Lung microvascular endothelial cell (primary cell): ENCODE measurements around the gene ANKAR. TPM values are rescaled to one million over a fixed set of nuclear protein-coding genes. Genes with fewer than 3 reads are reported as not detected.
"Not testable (repeated sequence)": the region's sequence is repeated elsewhere in the genome, so short reads cannot be mapped to it uniquely, and the experiment has no call there.

ENCODE experiments used
- DNase-seq, 2 donors: peaks; one replicate each; pipeline versions ENCODE4 v3.0.0 to v3.0.0-alpha.2; 2010; ENCODE audit warnings: low read depth in 2 of 2
- total RNA-seq: library from RNA; depleted of rRNA; stranded (reverse); fragments of >200 nt; gene quantifications from 2 replicates; pipeline ENCODE4 v1.2.1, GENCODE V29; 2014

ANKAR gene
- total RNA-seq, 1 donor from 2014 or later, result 9.1 TPM

DNA sequence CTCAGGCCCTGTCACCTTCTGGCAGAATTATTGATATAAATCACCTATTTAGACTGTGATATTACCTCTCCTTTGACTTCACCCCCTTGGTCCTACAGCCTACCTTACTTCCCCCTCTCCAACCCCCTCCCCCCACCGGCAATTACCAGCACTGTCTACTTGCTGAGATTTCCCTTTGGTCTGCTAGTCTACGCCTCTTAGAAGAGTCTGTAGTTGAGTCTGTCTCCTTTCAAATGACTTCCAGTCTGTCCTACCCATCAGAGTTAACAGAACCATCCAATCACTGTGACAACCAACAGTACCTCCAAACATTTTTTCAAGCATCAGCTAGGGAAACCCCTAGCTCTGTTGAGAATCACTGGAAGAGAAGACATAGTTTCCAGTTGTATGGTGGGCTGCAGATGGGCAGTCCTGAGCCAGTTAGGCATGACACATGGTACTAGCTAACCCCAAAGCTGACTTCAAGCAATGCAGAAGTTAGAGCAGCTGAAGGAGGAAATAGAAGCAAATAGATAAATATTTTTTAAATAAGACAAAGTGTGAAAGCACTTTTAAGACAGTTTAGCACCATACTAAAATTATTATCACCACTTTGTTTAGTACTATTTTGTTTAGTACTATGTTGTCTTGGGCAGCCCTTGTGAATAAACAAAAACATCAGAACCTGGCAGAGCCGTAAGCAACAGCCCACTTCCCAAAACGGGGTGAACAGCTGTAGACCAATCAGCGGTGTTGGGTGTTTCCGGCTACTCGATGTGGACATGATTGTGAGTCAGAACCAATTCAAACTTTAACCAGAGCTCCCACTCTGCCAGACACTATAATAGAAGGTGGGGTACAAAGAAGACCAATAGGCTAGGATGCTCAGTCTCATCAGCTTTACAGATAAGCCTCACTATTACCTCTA, 15.9 kb upstream of the ANKAR start:
- no peak for DNase-seq

DNA sequence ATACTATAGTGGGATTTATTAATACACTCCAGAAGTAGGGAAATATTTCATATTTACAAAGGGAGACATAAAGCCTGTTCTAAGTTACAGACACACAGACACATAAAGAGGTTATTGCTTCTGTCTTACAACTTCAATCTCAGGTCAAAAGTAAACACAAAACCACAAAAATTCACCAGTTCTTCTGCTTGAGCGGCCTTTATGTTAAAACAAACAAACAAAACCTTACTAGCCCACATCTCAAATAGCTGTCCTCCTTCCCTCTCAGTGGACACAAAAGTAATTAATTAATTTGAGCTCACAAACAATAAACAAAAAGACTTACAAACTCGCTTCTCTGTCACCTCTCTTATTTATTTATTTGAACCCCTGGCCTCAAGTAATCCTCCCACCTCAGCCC, 14.7 kb upstream of the ANKAR start:
- no peak for DNase-seq

DNA sequence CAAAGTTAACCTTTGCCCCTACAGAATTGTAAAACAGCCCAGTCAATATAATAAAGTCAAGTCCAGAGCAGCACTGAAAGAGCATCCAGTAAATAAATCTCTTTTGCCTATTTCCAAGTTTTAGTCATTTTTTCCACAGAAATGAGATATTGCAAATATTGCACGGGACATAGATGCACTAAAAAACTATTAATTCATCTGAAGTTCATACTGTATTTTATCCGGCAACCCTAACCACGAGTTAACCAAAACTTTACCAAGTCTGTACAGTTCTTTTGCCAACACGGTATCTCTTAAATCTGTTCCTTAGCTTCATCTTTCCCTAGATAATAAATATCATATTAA, 13.7 kb upstream of the ANKAR start:
- no peak for DNase-seq

DNA sequence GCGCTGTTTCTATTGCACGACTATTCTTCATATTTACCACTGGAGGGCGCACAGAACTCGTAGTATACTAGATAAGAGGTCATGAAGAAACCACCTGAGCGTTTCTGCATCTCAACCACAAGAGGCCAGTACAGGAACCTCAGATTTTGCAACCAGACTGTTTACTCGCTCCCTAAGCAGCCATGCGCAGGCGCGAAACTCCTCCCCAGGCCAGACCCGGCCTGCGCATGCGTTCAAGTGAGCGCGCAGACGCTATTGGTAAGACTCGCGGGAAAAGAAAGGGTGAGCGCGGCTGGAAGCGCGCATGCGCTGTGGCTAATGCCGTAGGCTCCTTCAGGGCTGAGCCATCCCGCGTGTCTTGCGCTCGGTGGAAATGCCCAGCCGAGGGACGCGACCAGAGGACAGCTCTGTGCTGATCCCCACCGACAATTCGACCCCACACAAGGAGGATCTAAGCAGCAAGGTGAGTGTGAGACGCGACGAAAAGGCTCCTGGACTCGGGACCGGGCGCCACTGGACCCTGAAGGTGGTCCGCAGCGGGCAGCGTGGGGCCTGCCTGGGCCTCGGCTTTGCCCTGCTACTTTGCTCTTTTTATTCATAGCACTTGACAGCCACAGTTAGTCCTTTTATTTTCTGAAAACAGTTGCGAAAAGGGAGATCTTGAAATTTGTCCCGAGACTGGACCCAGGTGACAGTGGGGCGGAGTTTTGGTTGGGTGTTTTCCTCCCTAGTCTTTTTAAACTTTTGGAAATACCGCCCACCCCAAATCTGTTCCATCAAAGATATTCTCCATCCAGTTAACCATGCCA, 13.1 kb upstream of the ANKAR start, which contains the start of gene ASNSD1:
Gene ASNSD1 (plus strand): TSS at position 312 of the 809 bp plus-strand sequence. CDS start 4,674 bp downstream, outside the sequence.
- peak; percentile 100 for DNase-seq

DNA sequence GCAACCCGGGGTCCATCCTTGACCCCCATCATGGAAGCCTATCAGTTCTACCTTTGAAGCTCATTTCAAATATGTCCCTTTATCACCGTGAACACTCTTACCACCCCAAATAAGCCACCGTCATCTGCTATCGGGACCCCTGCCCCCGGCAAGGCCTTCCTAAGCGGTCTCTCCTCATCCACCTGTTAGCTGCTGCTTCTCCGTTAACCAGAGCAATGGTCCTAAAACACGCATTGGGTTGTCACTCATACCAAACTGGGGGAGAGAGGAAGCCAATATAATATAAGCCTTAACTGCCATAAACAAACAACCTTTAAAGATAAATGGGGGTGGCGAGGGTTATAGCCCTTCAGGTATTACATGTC, 12.5 kb upstream of the ANKAR start:
- peak; percentile 12 to 30 for DNase-seq

DNA sequence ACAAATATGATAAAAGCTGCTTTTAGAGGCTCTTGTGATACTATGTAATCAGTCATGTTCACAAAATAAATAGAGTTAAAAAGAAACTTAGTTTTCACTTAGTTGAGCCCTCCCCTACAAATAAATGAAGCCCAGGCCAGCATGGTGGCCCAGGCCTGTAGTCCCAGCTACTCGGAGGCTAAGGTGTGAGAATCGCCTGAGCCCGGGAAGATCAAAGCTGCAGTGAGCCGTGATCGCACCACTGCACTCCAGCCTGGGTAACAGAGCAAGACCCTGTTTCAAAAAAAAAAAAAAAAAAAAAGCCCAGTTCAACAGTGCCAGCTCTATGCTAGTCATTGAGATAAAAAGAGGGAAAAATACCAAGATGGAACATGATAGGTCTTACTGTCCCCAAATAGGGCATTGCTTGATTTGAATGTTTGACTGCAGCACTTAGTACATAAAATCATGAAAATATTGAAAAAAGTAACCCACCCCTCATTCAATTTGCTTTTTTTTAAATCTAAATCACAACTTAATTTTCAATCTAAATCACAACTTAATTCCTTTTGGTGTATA, 11.7 kb upstream of the ANKAR start:
- no peak for DNase-seq

DNA sequence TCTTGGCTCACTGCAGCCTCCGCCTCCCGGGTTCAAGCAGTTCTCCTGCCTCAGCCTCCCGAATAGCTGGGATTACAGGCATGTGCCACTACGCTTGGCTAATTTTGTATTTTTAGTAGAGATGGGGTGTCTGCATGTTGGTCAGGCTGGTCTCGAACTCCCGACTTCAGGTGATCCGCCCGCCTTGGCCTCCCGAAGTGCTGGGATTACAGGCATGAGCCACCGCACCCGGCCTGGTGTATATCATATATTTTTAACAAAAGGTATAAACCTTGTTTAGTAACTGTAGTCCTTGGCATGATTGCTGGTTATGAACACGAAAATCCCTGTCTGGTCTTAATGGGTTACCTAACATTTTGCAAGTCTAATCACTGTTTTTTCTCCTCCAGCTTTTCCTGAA, 11.2 kb upstream of the ANKAR start:
- DNase-seq, result not testable (repeated sequence)

DNA sequence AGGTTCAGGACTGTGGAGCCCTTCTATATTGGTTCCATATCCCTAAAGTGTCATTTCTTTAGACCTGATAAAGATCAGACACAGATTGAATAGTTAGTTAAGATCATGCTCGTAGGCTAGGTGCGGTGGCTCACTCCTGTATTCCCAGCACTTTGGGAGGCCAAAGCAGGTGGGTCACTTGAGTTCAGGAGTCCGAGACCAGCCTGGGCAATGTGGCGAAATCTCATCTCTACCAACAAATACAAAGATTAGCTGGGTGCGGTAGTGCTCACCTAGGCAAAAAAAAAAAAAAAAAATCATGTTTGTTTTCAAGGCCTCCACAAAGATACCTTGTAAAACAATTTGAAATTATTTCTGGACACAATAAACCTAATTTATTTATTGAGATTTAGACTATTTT, 4.6 kb upstream of the ANKAR start:
- no peak for DNase-seq

DNA sequence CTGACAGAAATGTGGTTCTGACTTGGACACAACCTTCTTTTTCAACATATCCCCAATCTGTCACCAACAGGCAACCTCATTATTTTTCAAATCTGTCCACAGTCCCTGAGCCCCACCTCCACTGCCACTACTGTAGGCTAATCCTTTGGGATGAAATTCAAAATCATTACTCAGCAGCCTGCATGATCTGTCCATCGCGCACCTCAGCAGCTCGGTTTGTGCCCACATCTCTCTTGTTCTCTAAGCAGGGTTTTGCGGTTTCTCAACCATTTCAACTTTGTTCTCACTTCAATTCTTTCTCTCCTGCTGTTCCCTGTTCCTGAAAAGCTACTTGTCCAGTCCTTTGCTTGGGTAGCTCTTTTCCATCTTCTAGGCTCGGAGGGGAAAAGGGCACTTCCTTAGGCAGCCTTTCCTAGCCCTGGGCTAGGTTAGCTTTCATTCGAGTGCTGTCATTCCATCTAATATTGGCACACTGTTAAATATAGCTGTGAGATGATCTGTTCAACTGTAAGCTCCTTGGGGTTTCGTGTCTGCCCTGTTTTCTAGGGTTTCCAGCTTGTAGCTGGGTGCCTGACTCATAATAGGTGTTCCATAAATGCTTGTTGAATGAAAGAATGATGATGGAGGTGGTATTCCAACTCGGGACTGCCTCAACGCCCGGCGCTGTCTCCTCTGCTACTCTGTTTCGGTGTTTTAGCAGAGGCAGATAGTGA, 653 bp upstream of the ANKAR start:
- DNase-seq, result peak in 1 of 2 donors; percentile 8

DNA sequence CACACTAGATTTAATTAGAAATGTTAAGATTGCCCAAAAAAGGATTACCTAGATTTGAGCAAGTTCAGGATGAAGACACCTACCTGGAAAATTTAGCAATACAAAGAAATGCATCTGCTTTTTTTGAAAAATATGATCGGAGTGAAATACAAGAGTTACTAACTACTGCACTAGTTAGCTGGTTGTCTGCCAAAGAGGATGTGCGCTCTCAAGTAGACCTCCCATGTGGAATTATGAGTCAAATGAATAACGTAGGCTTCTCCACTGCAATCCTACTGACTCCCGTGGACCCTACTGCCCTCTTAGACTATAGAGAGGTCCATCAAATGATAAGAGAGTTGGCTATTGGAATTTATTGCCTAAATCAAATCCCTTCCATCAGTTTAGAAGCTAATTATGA, 2.0 kb downstream of the ANKAR start:
- peak in 1 of 2 donors; percentile 7 for DNase-seq

DNA sequence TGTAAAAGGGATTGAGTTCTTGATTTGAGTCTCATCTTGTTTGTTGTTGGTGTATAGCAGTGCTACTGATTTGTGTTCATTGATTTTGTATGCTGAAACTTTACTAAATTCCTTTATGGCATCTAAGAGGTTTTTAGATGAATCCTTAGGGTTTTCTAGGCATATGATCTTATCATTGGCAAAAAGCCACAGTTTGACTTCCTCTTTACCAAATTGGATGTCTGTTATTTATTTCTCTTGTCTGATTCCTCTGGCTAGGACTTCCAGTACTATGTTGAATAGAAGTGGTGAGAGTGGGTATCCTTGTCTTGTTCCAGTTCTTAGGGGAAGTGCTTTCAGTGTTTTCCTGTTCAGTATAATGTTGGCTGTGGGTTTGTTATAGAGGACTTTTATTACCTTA, 4.8 kb downstream of the ANKAR start:
- peak; percentile 27 to 55 for DNase-seq

DNA sequence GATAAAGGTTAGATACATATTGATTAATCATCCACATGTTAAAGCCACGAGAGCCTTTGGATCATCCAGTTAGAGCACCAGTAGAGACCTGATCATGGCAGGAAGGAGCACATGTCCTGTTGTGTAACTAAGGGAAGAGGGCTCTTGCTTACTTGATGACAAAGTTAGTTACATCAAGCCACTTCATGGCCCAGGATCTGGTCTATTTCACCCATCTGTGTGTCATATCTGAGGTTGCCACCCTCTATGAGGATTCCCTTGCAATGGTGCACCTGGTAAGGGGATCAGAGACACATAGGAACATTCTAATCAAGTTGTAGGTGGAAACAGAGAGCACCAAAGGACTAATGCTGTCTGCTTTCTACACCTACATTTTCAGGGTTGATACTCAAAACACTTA, 6.7 kb downstream of the ANKAR start:
- no peak for DNase-seq

DNA sequence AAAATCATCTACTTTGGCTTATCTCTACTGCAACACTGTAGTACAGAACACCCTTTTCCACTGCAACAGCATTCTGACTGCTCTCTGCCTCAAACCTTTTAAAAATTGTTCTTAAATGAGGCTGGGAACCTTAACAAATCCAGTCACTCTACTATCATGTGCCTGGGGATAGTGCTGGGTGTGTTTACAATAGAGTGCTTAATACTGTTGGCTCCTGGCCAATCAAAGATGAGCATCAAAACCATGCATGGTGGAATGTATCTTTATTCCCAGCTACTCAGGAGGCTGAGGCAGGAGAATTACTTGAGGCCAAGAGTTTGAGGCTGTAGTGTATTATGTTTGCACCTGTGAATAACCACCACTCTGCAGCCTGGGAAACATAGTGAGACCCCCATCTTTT, 7.4 kb downstream of the ANKAR start:
- DNase-seq, result peak in 1 of 2 donors; percentile 41

DNA sequence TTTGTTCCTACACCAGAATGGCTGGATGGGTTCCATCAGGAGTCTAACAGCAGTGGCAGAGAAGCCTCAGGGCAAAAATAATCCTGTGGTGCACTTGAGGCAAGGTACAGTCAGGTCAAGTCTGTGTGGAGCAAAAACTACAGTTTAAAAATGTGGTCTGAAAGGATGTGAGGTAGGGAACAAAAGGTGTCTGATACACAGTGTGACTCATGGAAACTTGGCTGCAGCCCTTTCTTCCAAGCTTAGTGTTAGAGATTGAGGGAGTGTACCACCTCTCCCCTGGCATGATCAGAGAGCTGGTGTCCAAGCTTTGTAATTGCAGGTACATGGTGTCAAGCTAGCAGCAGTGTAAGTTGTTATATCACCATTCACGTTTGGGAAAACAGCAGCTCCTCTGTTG, 8.9 kb downstream of the ANKAR start:
- DNase-seq, result peak in 1 of 2 donors; percentile 6

DNA sequence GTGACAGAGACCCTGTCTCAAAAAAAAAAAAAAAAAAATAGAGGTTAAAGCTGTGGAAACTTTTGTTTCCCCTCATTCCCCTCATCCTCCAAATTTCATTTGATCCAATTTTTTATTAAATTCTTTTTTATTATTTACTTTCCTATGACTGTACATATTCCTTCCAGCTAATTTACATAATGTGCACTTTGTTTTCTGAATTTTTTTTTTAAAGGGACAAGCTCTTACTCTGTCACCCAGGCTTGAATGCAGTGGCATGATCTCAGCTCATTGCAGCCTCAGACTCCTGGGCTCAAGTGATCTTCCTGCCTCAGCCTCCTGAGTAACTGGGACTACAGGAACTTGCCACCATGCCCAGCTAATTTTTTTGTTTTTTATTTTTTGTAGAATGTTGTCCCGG, 10.3 kb downstream of the ANKAR start:
- DNase-seq, result no peak

DNA sequence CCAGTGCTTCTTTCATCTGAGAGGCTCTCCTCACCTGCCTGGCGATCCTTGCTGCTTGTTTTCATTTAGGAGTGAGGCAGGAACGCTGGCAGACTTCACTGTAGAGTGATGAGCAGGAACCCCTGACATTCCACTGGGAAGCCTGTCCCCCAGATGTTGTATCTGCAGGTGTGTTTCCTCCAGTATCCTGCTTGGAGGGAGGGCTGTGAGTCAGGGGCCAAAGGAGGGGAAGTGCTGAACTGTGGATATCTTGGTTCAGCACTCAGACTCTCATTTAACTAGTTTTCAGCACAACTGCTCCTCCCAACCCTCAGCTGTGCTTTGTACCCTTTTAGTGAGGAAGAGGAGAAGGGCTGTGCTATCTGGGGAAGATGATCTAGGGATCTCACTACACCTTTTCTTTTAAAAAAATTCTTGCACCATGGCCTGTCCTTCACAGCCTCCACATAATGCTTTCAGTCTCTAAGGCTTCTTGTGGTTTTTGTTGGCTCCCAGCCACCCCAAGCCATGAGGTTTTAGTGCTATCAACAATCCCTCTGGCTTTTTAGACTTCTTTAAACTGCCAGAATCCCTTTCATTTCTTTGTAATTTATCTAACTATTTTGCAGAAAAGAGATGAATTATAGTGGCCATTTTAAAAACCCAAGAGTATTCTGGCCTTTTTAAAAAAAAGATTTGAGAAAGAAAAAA, 11.2 kb downstream of the ANKAR start:
- DNase-seq, result peak in 1 of 2 donors; percentile 53

DNA sequence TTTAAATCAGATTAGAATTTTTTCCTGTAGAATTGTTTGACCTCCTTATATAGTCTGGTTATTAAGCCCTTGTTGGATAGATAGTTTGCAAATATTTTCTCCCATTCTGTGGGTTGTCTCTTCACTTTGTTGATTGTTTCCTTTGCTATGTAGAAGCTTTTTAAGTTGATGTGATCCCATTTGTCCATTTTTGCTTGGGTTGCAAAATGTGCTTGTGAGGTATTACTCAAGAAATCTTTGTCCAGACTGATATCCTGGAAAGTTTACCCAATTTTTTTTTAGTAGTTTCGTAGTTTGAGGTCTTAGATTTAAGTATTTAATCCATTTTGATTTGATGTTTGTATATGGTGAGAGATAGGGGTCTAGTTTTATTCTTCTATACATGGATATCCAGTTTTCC, 13.3 kb downstream of the ANKAR start:
- DNase-seq, result not testable (repeated sequence)

DNA sequence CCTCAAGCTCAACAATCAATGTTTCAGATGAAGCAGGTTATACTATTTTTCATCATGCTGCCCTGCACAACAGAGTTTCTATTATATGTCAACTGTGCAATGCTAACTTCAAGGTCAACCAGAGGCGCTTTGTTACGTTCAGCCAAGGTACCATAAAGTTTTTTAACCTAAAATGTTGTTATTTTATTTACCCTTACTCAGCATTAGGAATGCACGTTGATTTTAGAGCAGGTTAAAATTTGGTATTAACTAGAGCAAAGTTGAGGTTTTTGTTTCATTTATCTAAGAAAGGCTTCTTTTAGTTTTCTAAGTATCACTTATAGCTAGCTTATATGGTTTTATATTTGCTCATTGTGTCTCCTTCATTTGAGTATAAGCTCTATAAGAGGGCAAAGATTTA, 21.8 kb downstream of the ANKAR start:
- DNase-seq, result no peak

DNA sequence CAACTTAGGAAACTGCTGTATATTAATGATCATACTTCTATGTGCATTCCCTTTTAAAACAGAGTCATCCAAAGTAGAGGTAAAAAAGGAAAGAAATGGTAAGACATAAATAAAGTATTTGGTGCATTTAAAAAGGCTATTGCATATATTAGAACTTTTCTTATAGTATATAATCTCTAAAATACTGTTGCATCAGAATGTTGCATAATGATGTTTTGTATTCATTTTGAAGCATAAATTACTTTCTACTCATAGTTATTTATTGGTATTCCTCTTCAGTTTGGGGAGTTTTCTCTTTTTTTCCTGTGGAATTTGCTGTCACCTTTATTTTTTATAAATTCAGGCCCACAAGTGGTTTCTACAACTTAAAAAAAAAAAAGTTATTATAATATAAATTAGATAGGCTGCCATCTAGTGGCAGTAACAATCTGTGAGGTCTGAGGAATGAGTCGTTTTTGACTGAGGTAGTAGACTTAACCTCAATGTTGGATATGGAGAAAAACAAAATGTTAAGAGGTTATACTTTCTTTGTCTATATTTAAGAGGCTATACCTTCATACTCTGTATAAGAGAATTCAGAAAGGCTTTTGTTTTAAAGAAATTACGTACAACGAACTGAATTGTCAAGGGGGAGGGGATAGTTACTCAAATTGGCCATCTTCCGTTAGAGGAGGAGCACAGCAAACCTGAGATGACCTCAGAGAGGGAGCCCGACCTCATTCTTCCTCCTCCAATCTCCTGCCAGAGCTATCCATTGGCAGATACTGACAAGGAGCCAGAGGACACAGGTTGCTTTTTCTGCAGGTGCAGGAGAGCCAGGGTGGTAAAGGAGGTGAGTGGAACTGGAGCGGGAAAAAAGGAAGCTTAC, 23.8 kb downstream of the ANKAR start:
- peak; percentile 54 to 64 for DNase-seq

DNA sequence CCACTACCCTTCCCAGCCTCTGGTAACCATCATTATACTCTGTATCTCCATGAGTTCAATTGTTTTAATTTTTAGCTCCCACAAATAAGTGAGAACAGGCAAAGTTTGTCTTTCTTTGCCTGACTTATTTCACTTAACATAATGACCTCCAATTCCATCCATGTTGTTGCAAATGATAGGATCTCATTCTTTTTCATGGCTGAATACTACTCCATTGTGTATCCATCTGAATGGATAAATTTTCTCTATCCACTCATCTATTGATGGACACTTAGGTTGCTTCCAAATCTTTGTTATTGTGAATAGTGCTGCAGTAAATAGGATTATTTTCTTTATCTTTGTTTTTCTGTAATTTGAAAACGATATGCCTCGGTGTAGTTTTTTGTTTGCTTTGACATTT, 26.2 kb downstream of the ANKAR start:
- DNase-seq, result no peak
